ENCODE results near the gene CCSER1. TPM values are rescaled to one million over a fixed set of nuclear protein-coding genes. Genes with fewer than 3 reads are reported as not detected.

The CCSER1 gene
- total and polyA plus RNA-seq, 2 experiments from 2014 or later = 2.9 to 3.4 TPM

DNA sequence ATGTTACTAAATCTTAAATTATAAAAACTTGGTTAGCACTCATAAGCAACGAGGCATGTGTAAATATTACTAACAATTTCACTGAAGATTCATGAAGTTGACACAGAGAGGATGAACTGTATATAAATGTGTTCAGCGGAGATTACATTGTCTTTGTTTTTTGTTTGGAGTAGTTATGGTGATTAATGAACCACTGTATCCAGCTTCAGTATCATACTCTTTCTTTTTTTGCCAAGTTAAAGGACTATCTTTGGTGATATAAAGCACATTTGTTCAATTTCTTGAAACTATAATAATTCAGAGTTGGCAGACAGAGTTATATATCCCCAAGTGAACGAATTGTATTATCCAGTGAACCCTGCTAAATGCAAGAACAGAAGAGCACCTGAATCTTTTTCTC is 497.6 kb downstream of the CCSER1 start:
- H3K4me3 Mint-ChIP-seq = no peak overlapping the region
- no peaks in the 10 kb centered on the region for H3K79me2 ChIP-seq (replicated peaks; ENCODE audit: insufficient read depth)
- no peak overlapping the region for H3K4me3 ChIP-seq
- H3F3A ChIP-seq (replicated peaks; ENCODE audit: low read depth) = no peaks in the 10 kb centered on the region
- no peaks in the 10 kb centered on the region for H3K9me2 ChIP-seq (ENCODE audit: insufficient read depth)
- H3K36me3 ChIP-seq (ENCODE audit: insufficient read depth) = no peaks in the 10 kb centered on the region
- H3K9me3 Mint-ChIP-seq = no peaks in the 10 kb centered on the region
- H2AFZ ChIP-seq = no peak overlapping the region
- TF ChIP-seq JUNB (IDR thresholded peaks at IDR 0.05; ENCODE audit: unreplicated experiment) = no peak
- no peak for TF ChIP-seq ZNF331 (CRISPR knock-in tag; IDR thresholded peaks at IDR 0.05; ENCODE audit: low read depth)
- TF ChIP-seq, protein P1, sequence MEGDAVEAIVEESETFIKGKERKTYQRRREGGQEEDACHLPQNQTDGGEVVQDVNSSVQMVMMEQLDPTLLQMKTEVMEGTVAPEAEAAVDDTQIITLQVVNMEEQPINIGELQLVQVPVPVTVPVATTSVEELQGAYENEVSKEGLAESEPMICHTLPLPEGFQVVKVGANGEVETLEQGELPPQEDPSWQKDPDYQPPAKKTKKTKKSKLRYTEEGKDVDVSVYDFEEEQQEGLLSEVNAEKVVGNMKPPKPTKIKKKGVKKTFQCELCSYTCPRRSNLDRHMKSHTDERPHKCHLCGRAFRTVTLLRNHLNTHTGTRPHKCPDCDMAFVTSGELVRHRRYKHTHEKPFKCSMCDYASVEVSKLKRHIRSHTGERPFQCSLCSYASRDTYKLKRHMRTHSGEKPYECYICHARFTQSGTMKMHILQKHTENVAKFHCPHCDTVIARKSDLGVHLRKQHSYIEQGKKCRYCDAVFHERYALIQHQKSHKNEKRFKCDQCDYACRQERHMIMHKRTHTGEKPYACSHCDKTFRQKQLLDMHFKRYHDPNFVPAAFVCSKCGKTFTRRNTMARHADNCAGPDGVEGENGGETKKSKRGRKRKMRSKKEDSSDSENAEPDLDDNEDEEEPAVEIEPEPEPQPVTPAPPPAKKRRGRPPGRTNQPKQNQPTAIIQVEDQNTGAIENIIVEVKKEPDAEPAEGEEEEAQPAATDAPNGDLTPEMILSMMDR (conservative IDR thresholded peaks at IDR 0.05; ENCODE audit: low read depth in 2 of 2) = no peak
- TF ChIP-seq STAT1 (IDR thresholded peaks at IDR 0.05; ENCODE audit: unreplicated experiment) = no peak
- TF ChIP-seq, protein P2, sequence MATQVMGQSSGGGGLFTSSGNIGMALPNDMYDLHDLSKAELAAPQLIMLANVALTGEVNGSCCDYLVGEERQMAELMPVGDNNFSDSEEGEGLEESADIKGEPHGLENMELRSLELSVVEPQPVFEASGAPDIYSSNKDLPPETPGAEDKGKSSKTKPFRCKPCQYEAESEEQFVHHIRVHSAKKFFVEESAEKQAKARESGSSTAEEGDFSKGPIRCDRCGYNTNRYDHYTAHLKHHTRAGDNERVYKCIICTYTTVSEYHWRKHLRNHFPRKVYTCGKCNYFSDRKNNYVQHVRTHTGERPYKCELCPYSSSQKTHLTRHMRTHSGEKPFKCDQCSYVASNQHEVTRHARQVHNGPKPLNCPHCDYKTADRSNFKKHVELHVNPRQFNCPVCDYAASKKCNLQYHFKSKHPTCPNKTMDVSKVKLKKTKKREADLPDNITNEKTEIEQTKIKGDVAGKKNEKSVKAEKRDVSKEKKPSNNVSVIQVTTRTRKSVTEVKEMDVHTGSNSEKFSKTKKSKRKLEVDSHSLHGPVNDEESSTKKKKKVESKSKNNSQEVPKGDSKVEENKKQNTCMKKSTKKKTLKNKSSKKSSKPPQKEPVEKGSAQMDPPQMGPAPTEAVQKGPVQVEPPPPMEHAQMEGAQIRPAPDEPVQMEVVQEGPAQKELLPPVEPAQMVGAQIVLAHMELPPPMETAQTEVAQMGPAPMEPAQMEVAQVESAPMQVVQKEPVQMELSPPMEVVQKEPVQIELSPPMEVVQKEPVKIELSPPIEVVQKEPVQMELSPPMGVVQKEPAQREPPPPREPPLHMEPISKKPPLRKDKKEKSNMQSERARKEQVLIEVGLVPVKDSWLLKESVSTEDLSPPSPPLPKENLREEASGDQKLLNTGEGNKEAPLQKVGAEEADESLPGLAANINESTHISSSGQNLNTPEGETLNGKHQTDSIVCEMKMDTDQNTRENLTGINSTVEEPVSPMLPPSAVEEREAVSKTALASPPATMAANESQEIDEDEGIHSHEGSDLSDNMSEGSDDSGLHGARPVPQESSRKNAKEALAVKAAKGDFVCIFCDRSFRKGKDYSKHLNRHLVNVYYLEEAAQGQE (IDR thresholded peaks at IDR 0.05; ENCODE audit: unreplicated experiment) = no peak
- no peak for TF ChIP-seq EZH2 (IDR thresholded peaks at IDR 0.05; ENCODE audit: low read depth, unreplicated experiment)
- peaks cover 5% of the 10 kb centered on the region; the same call in 1 of the 2 replicates for H3K4me1 ChIP-seq (ENCODE audit: insufficient read depth)
- DNase-seq (ENCODE audit: low spot score) (no peak), ATAC-seq (no peak)
- no peak overlapping the region for H3K27ac ChIP-seq (ENCODE audit: low read depth)
- H3K4me1 Mint-ChIP-seq = peaks cover 11% of the 10 kb centered on the region
- H3K4me2 ChIP-seq = no peak overlapping the region
- no peak overlapping the region for H3K27ac Mint-ChIP-seq
- no peaks in the 10 kb centered on the region; the same call in 2 of the 3 replicates for H3K36me3 Mint-ChIP-seq (ENCODE audit: low read depth)
- no peaks in the 10 kb centered on the region for H3K27me3 Mint-ChIP-seq (ENCODE audit: insufficient read depth, low read depth, poor library complexity)
- no peaks in the 10 kb centered on the region for H4K20me1 ChIP-seq (replicated peaks; ENCODE audit: insufficient read depth)
- H3K27me3 ChIP-seq (ENCODE audit: insufficient read depth) = no peaks in the 10 kb centered on the region

DNA sequence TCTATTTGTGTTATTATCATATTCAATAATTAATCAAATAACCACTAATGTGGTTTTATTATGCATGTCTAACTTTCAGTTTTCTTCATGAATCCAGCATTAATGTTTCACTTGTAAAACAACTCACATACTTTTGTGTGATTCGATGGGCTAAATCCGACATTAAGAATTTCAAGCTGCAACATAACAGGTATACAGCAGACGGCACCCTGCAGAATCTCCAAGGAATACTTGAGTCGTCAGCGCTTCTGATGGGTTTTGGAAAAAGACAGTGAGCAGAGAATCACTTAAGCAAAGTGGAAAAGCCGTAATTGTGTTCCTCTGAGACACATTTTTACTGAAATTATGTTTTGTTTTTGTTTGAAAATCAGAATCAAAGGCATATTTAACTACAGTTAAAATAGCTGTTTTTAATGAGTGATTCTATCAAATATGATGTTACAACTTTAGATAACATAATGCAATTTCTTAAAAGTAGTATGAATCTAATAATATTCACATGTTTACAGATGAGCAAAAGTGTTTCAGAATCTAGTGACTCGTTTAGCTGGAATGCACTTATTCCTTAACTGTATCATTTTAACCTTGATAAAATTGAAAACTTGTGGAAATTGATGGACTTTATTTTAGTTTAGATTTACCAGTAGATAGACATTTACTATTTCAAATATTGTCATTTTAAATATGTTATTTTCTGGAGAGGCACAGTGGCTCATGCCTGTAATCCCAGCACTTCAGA is 514.8 kb downstream of the CCSER1 start:
- ATAC-seq = no peak; the same call in 2 of the 3 replicates
- Histone ChIP-seq H2AFZ (no peak overlapping the region), H3K9me2 (ENCODE audit: insufficient read depth) (no peaks in the 10 kb centered on the region), H3K27ac (ENCODE audit: low read depth) (no peak overlapping the region), H3F3A (replicated peaks; ENCODE audit: low read depth) (no peaks in the 10 kb centered on the region), H3K4me1 (ENCODE audit: insufficient read depth) (no peaks in the 10 kb centered on the region), H3K27me3 (ENCODE audit: insufficient read depth) (no peaks in the 10 kb centered on the region), H3K36me3 (ENCODE audit: insufficient read depth) (no peaks in the 10 kb centered on the region), H4K20me1 (replicated peaks; ENCODE audit: insufficient read depth) (no peaks in the 10 kb centered on the region), H3K4me3 (no peak overlapping the region), H3K4me2 (no peak overlapping the region), H3K79me2 (replicated peaks; ENCODE audit: insufficient read depth) (no peaks in the 10 kb centered on the region)
- Mint-ChIP-seq H3K36me3 (ENCODE audit: low read depth) (no peaks in the 10 kb centered on the region), H3K9me3 (no peaks in the 10 kb centered on the region), H3K27ac (no peak overlapping the region), H3K27me3 (ENCODE audit: insufficient read depth, low read depth, poor library complexity) (no peaks in the 10 kb centered on the region), H3K4me3 (no peak overlapping the region), H3K4me1 (0 out of 3 replicates have a peak, but pooled peaks cover under 1% of the 10 kb centered on the region)
- peak; percentile 49 for DNase-seq (ENCODE audit: low spot score)
- no peak for TF ChIP-seq EZH2phosphoT487 (IDR thresholded peaks at IDR 0.05; ENCODE audit: unreplicated experiment)
- TF ChIP-seq, protein P1 (conservative IDR thresholded peaks at IDR 0.05; ENCODE audit: low read depth in 2 of 2) = peak; percentile 40 to 42
